GM19463 (cell line): Measurements from ENCODE around the gene KIF22.
A peak's percentile ranks its signal among the peaks of the same experiment; 100 is the strongest.
"Not testable (repeated sequence)": the region's sequence is repeated elsewhere in the genome, so short reads cannot be mapped to it uniquely, and the experiment has no call there.

Experiments
- ATAC-seq: cut with Tn5 transposase; IDR thresholded peaks from one replicate; pipeline ENCODE4 v1.9.1; 2021; ENCODE audit warnings: mild to moderate bottlenecking, moderate library complexity; ENCODE audit not compliant: unreplicated experiment

Gene KIF22

GRCh38 chr16:29812754-29813643 lies 22.4 kb downstream of the KIF22 start:
- no peak for ATAC-seq

- no peak for ATAC-seq
Observed at GRCh38 chr16:29813644-29814562, 23.4 kb downstream of the KIF22 start.

GRCh38 chr16:29814592-29814991 lies 24.0 kb downstream of the KIF22 start:
- ATAC-seq, result no peak

- no peak for ATAC-seq
Observed at GRCh38 chr16:29815032-29815721, 24.6 kb downstream of the KIF22 start.

GRCh38 chr16:29815793-29816693 lies 25.5 kb downstream of the KIF22 start, which contains the start of gene PAGR1:
PAGR1 (plus strand) TSS chr16:29816152; CDS start chr16:29816526, 374 bp downstream.
- peak; percentile 55 for ATAC-seq

GRCh38 chr16:29816694-29817441 lies 26.3 kb downstream of the KIF22 start:
- peak; percentile 14 for ATAC-seq

GRCh38 chr16:29818082-29818481 lies 27.5 kb downstream of the KIF22 start:
- no peak for ATAC-seq

- ATAC-seq, result no peak
Observed at GRCh38 chr16:29819506-29819905, 29.0 kb downstream of the KIF22 start.

- ATAC-seq, result no peak
Observed at GRCh38 chr16:29820271-29820701, 29.7 kb downstream of the KIF22 start, which contains the start of gene MVP. MVP (plus strand) TSS chr16:29820462; CDS start chr16:29830550, 10,088 bp downstream.

GRCh38 chr16:29820730-29821642 lies 30.4 kb downstream of the KIF22 start:
- peak; percentile 46 for ATAC-seq

GRCh38 chr16:29821643-29822115 lies 31.1 kb downstream of the KIF22 start:
- ATAC-seq, result no peak

GRCh38 chr16:29824589-29825144 lies 34.1 kb downstream of the KIF22 start:
- no peak for ATAC-seq

- ATAC-seq, result no peak
Observed at GRCh38 chr16:29825145-29826044, 34.8 kb downstream of the KIF22 start.

- ATAC-seq, result no peak
Observed at GRCh38 chr16:29826342-29826695, 35.8 kb downstream of the KIF22 start.

- no peak for ATAC-seq
Observed at GRCh38 chr16:29830774-29831173, 40.2 kb downstream of the KIF22 start.

GRCh38 chr16:29831490-29831889 lies 40.9 kb downstream of the KIF22 start:
- ATAC-seq, result no peak

GRCh38 chr16:29833219-29833618 lies 42.7 kb downstream of the KIF22 start:
- ATAC-seq, result not testable (repeated sequence)
